ENCODE results near the gene MGMT.

The MGMT gene

DNA sequence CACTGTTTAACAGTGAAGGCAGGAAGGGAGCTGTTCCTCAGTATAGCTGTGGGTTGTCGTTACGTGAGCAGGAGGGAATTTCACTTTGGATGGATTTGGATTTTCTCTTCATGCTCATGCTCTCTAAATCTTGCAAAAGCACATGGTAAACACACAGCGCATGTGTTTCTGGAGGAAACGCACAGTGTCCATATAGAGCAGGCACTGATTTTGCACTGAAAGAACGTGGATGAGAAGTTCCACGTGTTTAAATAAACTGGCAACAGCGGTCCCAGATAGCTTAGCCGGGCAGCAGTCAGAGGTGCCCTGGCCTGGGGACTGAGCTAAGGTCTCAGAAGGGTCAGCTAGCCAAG, 188.6 kb downstream of the MGMT start:
- DNase-seq (ENCODE audit: low spot score) = no peak

DNA sequence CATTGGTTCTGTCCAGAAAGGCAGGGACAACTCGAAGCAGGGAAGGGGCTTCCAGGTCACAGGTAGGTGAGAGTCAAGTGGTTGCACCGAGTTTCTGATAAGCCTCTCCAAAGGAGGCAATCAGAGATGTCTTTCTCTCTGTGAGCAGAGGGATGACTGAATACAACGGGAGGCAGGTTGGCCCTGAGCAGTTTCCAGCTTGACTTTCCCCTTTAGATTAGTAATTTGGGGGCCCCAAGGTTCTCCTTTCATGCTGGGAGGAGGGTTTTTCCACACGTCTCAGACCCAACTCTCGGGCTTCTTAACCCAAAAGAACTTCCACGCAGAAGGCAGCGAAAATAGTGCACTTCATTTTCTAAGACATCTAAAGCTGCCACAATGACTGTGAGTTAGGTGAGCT, 189.6 kb downstream of the MGMT start:
- no peak for DNase-seq (ENCODE audit: low spot score)

DNA sequence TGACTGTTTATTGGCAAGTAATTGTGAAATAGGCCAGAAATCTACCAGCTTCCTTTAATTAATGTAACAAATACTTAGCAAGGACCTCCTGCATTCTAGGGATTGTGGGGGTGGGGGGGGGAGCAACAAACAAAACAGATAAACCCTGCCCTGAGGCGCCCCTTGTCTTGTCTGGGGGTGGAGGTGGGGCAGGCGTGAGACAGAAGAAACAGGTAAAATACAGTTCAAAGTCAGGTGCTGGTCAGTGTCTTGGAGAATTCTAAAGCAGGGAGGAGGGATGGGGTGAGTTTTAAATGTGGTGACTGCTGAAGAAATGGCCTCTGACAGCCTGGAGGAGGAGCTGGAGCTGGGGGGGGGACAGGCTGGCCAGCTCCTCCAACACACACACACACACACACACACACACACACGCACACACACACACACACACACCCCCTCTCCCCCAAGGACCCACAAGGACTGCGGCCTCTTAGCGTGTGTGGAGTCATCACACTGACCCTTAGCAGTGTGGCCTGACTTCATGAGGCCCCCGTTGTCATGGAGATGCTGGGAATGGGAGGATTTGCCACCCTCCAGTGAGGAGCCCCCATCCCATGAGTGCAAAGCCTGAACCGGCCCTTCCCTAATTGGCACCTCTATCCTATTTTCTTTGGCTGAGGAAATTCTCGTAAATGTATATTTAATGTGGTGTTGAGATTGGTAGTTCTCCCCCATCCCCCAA, 190.4 kb downstream of the MGMT start:
- DNase-seq (ENCODE audit: low spot score) = no peak

- peak; percentile 6 for DNase-seq (ENCODE audit: low spot score)
Observed at GRCh38 chr10:129658376-129659072, 191.5 kb downstream of the MGMT start.

GRCh38 chr10:129659508-129660268, 192.6 kb downstream of the MGMT start:
- DNase-seq (ENCODE audit: low spot score) = no peak

DNA sequence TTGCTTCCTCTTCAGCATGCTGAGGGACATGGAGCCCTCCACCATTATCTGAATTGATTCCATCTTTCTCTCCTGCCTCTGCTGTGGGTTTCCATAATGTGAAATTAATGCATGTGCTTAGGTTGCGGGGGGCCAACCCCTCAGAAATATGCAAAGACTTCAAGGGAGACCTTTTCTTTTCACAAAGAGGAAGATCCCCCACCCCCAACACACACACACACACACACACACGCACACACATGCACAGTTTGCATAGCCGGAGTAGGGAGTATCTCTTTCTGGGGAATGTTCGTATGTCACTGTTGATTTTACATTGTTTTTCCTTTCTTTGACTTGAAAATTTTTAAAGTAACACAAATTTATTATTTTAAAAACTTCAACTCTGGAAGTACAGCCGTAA, 193.5 kb downstream of the MGMT start:
- no peak for DNase-seq (ENCODE audit: low spot score)

DNA sequence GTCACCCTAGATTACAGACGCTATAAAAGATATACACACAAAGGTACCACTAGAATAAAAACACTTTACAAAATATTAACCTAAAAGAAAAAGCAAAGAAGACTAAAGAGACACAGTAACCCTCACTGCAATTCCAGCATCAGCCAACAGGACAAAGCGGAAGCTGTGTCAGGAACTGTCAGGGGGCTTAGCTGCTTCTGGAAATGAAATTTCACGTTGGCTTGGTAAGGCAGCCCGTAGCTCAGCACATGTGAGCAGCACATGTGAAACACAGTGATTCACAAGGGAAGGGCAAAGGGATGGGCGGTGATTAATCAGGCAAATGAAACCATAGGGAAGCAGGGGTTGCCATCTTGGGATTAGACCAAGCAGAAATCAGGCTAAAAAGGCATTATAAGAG, 195.4 kb downstream of the MGMT start:
- DNase-seq (ENCODE audit: low spot score) = no peak

DNA sequence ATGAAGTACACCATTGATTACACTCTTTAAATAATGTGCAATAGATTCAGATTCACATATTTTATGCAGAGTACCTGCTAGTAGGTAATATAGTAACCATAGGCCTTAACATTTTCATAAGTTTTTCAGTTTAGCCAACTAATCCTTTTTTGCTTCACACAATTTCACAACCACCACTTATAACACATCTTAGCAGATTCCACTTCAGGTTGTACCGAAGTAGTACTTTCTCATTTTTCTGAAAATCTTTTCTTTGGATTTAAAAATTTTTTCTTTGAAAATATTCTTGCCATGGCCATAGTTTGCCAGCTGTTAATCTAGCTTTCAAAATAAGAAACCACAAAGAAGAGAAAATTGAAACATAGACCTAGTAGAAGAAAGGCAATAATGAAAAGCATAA, 203.1 kb downstream of the MGMT start:
- no peak for DNase-seq (ENCODE audit: low spot score)

DNA sequence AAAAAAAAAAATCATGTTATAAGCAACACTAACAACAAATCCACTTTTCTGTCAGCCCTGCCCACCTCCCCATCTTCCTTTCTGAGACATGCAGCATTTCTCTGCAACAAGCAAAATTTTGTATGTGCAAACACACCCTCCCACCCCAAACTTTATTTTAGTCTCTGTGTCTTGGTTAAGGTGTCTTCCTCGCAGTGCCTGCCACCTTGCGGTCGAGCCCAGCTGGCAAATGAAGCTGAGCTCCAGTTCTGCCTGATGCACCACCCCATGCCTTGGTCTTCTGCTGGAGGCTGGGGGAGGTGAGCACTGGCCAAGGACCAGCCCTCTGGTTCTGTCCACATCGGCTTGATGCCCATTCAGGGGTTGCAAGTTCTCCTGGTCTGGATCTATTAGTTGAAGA, 206.3 kb downstream of the MGMT start:
- DNase-seq (ENCODE audit: low spot score) = no peak

DNA sequence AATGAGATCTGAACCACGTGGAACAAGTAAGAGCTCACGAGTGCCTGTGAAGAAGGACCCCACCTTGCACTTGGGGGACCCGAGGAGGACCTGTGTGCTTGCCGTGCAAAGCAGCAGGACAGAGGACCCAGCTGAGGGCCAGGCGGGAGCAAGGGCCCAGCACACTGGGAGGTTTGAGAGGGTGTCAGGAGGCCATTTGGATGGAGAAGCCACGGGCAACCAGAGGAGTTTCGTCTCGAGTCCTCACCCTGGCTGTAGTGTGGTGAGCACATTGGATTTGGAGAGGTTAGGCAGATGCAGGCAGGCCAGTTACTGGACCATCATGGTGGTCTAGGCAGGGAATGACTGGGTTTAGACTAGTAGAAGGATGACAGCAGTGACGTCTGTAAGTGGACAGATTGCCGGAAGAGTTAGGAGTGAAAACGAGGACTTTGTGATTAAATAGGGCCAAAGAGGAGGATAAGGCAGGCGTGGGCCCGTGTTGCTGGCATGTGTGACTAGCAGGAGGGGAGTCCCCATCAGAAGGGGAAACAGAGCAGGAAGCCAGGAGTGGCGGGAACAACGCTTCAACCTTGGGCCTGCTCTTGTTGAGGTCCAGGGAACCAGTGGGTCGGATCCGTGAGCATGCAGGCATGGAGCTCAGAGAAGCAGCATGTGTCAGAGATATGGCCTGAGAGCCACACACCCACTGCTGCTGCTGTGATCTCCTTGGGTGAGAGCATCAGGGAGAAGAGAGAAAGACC, 208.2 kb downstream of the MGMT start:
- DNase-seq (ENCODE audit: low spot score) = no peak

DNA sequence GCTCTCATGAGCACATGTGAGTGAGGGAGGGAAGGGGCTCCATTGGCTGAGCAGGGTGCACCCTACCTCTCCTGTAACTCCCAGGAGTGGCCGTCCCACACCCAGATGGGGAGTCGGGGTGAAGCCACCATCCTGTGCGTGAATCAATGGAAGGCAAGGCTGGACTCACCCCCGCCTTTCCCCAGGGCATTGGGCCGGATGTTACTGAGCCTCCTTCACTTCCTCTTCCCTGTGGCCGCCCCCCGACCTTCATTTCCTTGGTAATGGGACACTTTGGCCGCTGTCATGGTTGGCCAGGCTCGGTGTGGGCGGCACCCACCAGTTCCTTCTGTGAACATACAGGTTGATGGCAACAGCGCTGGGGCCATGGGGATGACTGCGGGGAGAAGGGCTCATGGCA, 209.0 kb downstream of the MGMT start:
- no peak for DNase-seq (ENCODE audit: low spot score)

GRCh38 chr10:129677377-129677927, 210.4 kb downstream of the MGMT start:
- no peak for DNase-seq (ENCODE audit: low spot score)

- peak; percentile 15 for DNase-seq (ENCODE audit: low spot score)
Observed at GRCh38 chr10:129678186-129678585, 211.1 kb downstream of the MGMT start.

GRCh38 chr10:129679207-129679606, 212.2 kb downstream of the MGMT start:
- DNase-seq (ENCODE audit: low spot score) = no peak

DNA sequence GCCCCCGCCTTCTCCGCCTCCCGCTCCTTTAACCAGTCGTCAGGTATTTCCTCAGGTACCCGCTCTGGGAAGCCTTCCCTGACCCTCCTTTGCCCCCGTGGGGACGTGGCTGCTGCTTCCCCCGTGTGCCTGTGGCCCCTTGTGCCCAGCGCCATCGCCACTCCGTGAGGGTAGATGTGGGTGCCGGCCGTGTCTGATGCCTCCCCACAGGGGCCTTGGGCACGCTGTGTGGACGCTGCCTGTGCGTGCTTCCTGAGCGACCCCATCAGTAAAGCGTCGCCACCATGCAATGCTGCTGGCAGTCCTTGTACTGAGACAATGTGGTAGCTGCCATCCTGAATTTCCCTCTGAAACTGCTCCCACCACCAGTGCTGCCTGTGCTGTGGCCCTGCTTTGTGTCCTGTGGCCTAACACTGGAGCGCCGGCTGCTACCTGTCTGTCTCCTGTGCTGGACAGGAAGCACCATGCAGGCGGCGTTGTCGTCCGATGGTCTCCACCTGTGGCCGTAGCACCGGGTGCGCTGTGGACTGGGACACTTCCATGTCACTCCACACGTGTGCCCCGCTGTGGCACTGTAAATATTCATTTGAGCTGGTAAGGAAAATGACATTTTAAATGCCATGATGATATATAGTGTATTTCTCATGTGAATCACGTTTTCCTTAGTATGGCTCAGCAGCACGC, 213.8 kb downstream of the MGMT start:
- no peak for DNase-seq (ENCODE audit: low spot score)

GRCh38 chr10:129681856-129682255, 214.8 kb downstream of the MGMT start:
- DNase-seq (ENCODE audit: low spot score) = no peak

DNA sequence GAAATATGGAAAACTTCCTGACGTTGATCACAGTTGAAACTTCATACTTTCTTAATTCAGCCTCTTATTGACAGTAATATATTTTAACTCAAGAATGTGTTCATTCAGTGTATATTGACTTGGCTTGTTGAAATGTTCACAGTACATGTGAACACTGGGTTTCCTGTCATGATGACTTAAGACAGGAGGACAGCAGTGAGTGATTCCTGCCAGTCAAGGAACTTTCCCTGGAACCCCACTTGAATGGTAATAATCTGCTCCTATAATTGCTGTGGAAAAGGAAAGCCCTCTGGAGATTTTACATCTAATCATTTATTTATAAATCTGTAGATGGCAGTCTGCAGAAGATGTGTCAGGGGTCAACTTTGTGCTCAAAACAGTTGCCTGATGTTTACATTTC, 216.5 kb downstream of the MGMT start:
- DNase-seq (ENCODE audit: low spot score) = no peak

- no peak for DNase-seq (ENCODE audit: low spot score)
Observed at GRCh38 chr10:129683920-129684319, 216.9 kb downstream of the MGMT start.

DNA sequence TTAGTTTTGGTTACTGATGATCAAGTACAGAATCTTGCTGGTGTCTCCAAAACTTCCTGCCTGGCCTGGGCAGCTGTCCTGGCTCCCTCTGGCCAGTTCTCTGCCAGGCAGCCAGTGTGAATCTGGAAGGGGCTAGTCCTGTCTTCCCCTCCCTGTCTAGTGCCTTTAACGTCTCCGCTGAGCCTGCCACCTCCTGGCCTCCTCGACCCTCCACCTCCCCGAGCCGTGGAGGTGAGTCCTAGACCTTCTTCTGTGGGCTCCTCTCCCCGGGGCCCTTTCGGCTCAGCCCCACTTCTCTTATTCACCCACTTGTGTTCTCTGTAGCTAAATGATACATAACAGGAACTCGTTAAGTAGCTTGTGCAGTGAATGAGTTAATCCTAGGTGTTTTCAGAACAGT, 218.2 kb downstream of the MGMT start:
- no peak for DNase-seq (ENCODE audit: low spot score)

DNA sequence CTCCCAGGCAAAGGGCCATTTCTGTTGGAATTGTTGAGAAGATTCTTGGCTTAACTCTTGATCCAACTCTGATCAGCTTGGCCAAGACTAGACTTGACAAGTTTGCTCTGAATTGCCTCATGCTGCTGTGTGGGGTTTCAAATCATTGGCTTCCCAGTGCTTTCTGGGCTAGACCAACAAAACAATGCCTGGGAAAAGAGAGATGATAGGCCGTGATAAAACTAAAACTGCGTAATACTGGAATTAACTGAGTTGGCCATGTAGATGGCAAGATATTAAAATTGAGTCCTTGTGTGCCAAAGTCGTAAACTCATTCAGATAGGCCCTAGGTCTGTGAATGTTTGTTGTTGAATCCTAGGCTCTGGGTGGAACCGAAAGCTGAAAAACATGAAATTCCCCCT, 222.6 kb downstream of the MGMT start:
- DNase-seq (ENCODE audit: low spot score) = no peak

DNA sequence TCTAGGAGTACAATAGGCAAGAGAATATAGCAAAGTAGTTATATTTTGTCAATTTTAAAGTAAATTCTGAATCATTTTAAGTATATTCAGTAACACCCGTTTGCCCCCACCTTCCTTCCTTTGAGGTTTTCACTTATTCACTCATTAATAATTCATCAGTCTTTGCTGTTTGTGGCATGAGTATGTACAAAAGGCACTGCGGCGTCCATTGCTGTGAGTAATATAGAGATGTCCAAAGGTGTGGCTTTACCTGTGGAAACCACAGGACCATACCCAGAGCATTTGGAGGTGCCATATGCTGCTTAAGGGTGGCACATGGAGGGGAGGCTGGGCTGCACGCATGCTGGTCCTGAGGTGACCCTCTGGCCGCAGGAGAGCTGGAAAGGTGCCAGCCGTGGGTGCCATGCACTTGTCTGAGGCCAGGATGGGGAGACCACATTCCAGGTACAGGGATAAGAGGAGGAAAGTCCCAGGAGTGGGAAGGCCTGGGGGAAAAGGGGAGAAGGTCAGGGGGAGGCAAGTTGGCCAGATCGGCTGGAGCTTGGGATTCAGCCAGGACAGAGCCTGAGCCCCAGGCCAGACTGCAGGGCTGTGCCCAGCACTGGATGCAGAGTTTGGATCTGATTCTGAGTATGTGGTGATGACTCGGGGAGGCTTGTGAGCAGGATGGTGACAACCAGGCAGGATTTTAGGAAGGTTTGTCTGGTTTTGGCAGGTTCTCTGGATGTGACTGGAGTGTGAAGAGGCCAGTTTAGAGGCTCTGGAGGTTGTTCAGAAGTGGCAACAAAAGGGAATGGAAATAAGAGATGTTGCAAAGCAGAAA, 223.4 kb downstream of the MGMT start:
- peak; percentile 92 for DNase-seq (ENCODE audit: low spot score)

Data from kidney tubule cell (primary cell).